Upper lobe of left lung (tissue), 6 donors: ENCODE measurements around the gene GBE1. TPM values are rescaled to one million over a fixed set of nuclear protein-coding genes. Genes with fewer than 3 reads are reported as not detected.
"Not testable (repeated sequence)": the region's sequence is repeated elsewhere in the genome, so short reads cannot be mapped to it uniquely, and the experiment has no call there.

Source experiments
- ATAC-seq, 2 donors: fragments of 200-7000 bp; cut with Tn5 transposase; one replicate each; pipeline ENCODE4 v1.9.1; 2022; ENCODE audit warnings: mild to moderate bottlenecking in 2 of 2, moderate library complexity in 2 of 2; ENCODE audit not compliant: low FRiP score in 2 of 2
- DNase-seq, 2 donors: peaks; one replicate each; pipeline ENCODE4 v3.0.0-alpha.2; 2019 to 2020
- H3K27ac ChIP-seq, 4 donors: fragments of 200-600 bp; sonication (generic); one replicate each; pipeline ENCODE4 v1.5.1; 2016 to 2019
- H3K27me3 ChIP-seq, 4 donors: fragments of 200-600 bp; sonication (generic); one replicate each; pipeline ENCODE4 v1.5.1; 2017 to 2019
- H3K36me3 ChIP-seq, 4 donors: fragments of 200-600 bp; sonication (generic); one replicate each; pipeline ENCODE4 v1.5.1; 2016 to 2019
- H3K4me1 ChIP-seq, 4 donors: fragments of 200-600 bp; sonication (generic); one replicate each; pipeline ENCODE4 v1.5.1; 2018 to 2019
- H3K4me3 ChIP-seq, 4 donors: fragments of 200-600 bp; sonication (generic); one replicate each; pipeline ENCODE4 v1.5.1; 2017 to 2019; ENCODE audit warnings: mild to moderate bottlenecking in 2 of 4, moderate library complexity in 1 of 4
- H3K9me3 ChIP-seq, 4 donors: fragments of 200-600 bp; sonication (generic); one replicate each; pipeline ENCODE4 v1.5.1; 2018 to 2019
- CTCF ChIP-seq, 6 experiments: fragments of 450-650 bp in 4 of 6; fragments of 200-600 bp in 2 of 6; sonication (generic) in 2 of 6; IDR thresholded peaks; one replicate each; pipeline ENCODE4 v1.5.1; 2016 to 2019; ENCODE audit warnings: antibody characterized with exemption in 6 of 6
- EP300 ChIP-seq, 4 donors: sonication (generic); formaldehyde crosslinking; IDR thresholded peaks; one replicate each; pipeline ENCODE4 v1.5.1; 2017; ENCODE audit warnings: antibody characterized with exemption in 4 of 4, control low read depth in 2 of 4
- POLR2A ChIP-seq, 4 donors: fragments of 450-650 bp; IDR thresholded peaks; one replicate each; pipeline ENCODE4 v1.5.1; 2016 to 2017; ENCODE audit warnings: antibody characterized with exemption in 4 of 4, mild to moderate bottlenecking in 2 of 4
- POLR2AphosphoS5 ChIP-seq, 2 donors: sonication (generic); formaldehyde crosslinking; IDR thresholded peaks; one replicate each; pipeline ENCODE4 v1.5.1; 2017; ENCODE audit warnings: antibody characterized with exemption in 2 of 2
- WGBS, 2 donors: methylation state at CpG; one replicate each; pipeline ENCODE4 v1.1.5; 2017 to 2018; 5-methylcytosine and 5-hydroxymethylcytosine counted together
- total RNA-seq, 6 donors: library from RNA; depleted of rRNA in 4 of 6; stranded (reverse); fragments of >200 nt in 4 of 6; gene quantifications; one replicate each; pipeline versions ENCODE4 v1.1.0 to v1.2.1, GENCODE V29; 2016 to 2021
- donor health status: DM: no; HTN: no; CAD: no; lungs with moderate emphysema.
- donor health status: DM: no; HTN: yes; CAD: no; lungs with severe emphysema.

GBE1 gene
- total RNA-seq, 6 donors from 2014 or later, result 19.9 to 40.9 (median 27.5) TPM

DNA sequence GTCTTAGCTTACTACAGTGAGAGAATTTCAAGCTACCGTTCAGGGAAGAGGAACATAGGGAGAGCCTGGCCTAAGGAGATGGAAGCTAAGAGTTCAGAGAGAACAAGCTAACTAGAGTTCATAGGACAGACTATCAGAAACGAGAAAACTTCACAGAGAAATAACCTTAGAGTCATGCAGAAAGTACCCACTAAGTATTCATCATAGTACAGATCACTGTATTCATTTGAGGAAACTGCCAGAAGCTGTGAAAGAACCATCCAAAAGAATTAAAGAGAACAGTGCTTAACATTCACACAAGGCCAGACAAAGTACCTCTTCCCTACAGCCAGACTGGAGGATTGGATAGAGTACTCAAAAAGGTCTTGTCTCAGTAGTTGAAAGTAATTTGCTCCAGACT, 15.2 kb upstream of the GBE1 start:
- Histone ChIP-seq H3K36me3 (no peaks in the 10 kb centered on the region), H3K27me3 (no peaks in the 10 kb centered on the region), H3K9me3 (no peaks in the 10 kb centered on the region), H3K27ac (no peak overlapping the region), H3K4me3 (no peak overlapping the region), H3K4me1 (peaks cover 0 to 6% (median 2%) of the 10 kb centered on the region in 4 donors)
- WGBS, 2 donors, result 86 to 91% methylated on average over 2 of the region's 2 CpGs
- ATAC-seq (no peak), DNase-seq (no peak)
- TF ChIP-seq CTCF (IDR thresholded peaks at IDR 0.05), result no peak
- no peak for TF ChIP-seq POLR2A (IDR thresholded peaks at IDR 0.05)
- no peak for TF ChIP-seq EP300 (IDR thresholded peaks at IDR 0.05)
- TF ChIP-seq POLR2AphosphoS5 (IDR thresholded peaks at IDR 0.05), result no peak

DNA sequence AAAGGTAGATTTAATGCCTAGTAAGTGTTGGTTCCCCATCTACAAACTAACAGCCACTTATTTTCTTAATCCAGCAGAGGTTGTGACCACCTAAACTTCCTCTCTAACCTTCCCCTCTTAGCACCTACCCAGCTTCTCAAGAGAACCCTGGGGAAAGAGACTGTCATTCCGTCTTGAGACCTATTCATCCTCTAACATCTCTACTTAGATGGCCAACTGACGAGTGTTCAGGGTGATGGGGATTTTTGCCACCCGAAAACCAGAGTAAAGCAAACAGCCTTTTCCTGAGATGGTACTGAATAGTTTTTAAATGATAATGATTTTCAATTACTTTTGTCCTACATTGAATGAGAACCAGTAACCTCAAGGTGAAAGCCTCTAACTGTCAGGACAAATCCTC, 9.3 kb upstream of the GBE1 start:
- TF ChIP-seq POLR2A (IDR thresholded peaks at IDR 0.05) (no peak), EP300 (IDR thresholded peaks at IDR 0.05) (no peak), CTCF (IDR thresholded peaks at IDR 0.05) (no peak), POLR2AphosphoS5 (IDR thresholded peaks at IDR 0.05) (no peak)
- DNase-seq, result no peak
- no peak overlapping the region for H3K4me3 ChIP-seq
- no peak overlapping the region for H3K27ac ChIP-seq
- no peaks in the 10 kb centered on the region for H3K36me3 ChIP-seq
- H3K4me1 ChIP-seq, result no peaks in the 10 kb centered on the region
- ATAC-seq, result no peak
- 84 to 90% methylated on average over 3 of the region's 3 CpGs for WGBS, 2 donors
- no peaks in the 10 kb centered on the region for H3K9me3 ChIP-seq
- H3K27me3 ChIP-seq, result no peaks in the 10 kb centered on the region

DNA sequence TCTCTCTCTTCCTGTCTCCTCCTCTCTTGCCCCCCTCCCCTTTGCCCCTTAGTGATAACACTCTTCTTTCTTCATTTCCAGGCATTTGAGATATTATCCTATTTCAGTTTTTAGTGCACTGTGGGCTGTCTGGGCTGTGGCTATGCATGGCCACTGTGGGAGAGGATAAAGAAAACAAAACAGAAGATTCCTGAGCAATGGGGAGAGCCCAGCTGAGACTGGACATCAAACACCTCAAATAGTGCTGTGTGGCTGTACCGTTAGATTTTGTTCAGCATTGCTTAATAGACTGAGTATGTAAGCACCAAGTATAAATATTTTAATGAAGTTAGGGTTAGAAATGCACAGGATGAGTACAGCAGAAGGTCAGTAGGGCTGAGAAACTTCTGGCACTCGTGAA, 7.9 kb upstream of the GBE1 start:
- no peaks in the 10 kb centered on the region for H3K9me3 ChIP-seq
- TF ChIP-seq POLR2AphosphoS5 (IDR thresholded peaks at IDR 0.05), result no peak
- TF ChIP-seq EP300 (IDR thresholded peaks at IDR 0.05), result no peak
- no peak for TF ChIP-seq CTCF (IDR thresholded peaks at IDR 0.05)
- no peak for TF ChIP-seq POLR2A (IDR thresholded peaks at IDR 0.05)
- no peaks in the 10 kb centered on the region for H3K27me3 ChIP-seq
- DNase-seq (no peak), ATAC-seq (no peak)
- H3K4me1 ChIP-seq, result no peaks in the 10 kb centered on the region
- H3K27ac ChIP-seq, result no peak overlapping the region
- no peaks in the 10 kb centered on the region for H3K36me3 ChIP-seq
- 70 to 77% methylated on average over 2 of the region's 2 CpGs for WGBS, 2 donors
- no peak overlapping the region for H3K4me3 ChIP-seq

DNA sequence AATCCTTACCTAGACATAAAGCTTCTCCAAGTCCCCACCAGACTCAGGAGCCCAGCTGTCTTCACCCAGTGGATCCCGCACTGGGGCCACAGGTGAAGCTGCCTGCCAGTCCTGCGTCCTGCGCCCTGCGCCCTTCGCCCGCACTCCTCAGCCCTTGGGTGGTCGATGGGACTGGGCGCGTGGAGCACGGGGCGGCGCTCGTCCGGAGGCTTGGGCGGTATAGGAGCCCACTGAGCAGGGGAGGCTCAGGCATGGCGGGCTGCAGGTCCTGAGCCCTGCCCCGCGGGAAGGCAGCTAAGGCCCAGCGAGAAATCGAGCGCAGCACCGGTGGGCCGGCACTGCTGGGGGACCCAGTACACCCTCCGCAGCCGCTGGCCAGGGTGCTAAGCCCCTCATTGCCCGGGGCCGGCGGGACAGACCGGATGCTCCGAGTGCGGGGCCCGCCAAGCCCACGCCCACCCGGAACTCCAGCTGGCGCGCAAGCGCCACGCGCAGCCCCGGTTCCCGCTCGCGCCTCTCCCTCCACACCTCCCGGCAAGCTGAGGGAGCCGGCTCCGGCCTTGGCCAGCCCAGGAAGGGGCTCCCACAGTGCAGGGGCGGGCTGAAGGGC, 5.9 kb upstream of the GBE1 start:
- not testable (repeated sequence) for H3K36me3 ChIP-seq, H3K9me3 ChIP-seq, H3K4me1 ChIP-seq, H3K27me3 ChIP-seq, ATAC-seq, H3K27ac ChIP-seq, H3K4me3 ChIP-seq
- peak in 1 of 2 donors; percentile 74 for DNase-seq
- 96 to 97% methylated on average over 18 to 39 of the region's 47 CpGs for WGBS, 2 donors

DNA sequence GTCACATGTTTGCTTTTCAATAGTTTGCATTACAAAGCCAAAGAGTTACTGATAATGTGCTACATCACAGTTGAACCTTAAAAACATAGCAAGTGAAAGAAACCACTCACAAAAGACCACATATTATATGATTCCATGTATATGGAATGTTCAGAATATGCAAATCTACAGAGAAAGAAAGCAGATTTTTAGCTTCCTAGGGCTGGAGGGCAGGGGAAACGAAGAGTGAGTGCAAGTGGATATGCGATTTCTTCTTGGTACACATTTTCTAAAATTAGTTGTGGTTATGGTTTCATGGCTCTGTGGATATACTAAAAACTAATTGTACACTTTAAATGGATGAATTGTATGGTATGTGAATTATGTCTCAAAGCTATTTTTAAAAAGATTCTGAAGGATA, 4.0 kb upstream of the GBE1 start:
- Histone ChIP-seq H3K36me3 (no peaks in the 10 kb centered on the region), H3K27ac (no peak overlapping the region), H3K4me1 (peaks cover 6 to 10% (median 8%) of the 10 kb centered on the region in 4 donors), H3K27me3 (no peaks in the 10 kb centered on the region), H3K4me3 (no peak overlapping the region), H3K9me3 (no peaks in the 10 kb centered on the region)
- WGBS, 2 donors, result 72 to 88% methylated on average over 2 of the region's 2 CpGs
- DNase-seq (no peak), ATAC-seq (no peak)
- TF ChIP-seq CTCF (IDR thresholded peaks at IDR 0.05) (no peak), POLR2A (IDR thresholded peaks at IDR 0.05) (no peak), EP300 (IDR thresholded peaks at IDR 0.05) (no peak), POLR2AphosphoS5 (IDR thresholded peaks at IDR 0.05) (no peak)
